RWPE2 (cell line): ENCODE measurements around the gene KAT8.
A peak's percentile ranks its signal among the peaks of the same experiment; 100 is the strongest.
"Not testable (repeated sequence)": the region's sequence is repeated elsewhere in the genome, so short reads cannot be mapped to it uniquely, and the experiment has no call there.

Experiments used
- ATAC-seq: fragments of 200-7000 bp; cut with Tn5 transposase; 3 replicates; pipeline ENCODE4 v1.9.1; 2021; ENCODE audit warnings: low read depth
- DNase-seq: peaks from one replicate; pipeline ENCODE4 v3.0.0-alpha.2; 2020; ENCODE audit warnings: low spot score
- H3K27ac ChIP-seq: fragments of 450-650 bp; 2 replicates; pipeline ENCODE4 v1.5.1; 2017; ENCODE audit warnings: mild to moderate bottlenecking; ENCODE audit not compliant: poor library complexity, severe bottlenecking
- H3K27me3 ChIP-seq: fragments of 250-450 bp; sonication (Bioruptor Pico); 2 replicates; pipeline ENCODE4 v1.5.1; 2021; ENCODE audit warnings: mild to moderate bottlenecking, moderate library complexity; ENCODE audit not compliant: insufficient read depth, poor library complexity, severe bottlenecking
- H3K36me3 ChIP-seq: fragments of 250-450 bp; sonication (Bioruptor Pico); 2 replicates; pipeline ENCODE4 v1.5.1; 2020; ENCODE audit warnings: low read depth, mild to moderate bottlenecking, moderate library complexity
- H3K4me1 ChIP-seq: fragments of 250-450 bp; sonication (Bioruptor Pico); 2 replicates; pipeline ENCODE4 v1.5.1; 2021; ENCODE audit warnings: mild to moderate bottlenecking, moderate library complexity; ENCODE audit not compliant: insufficient read depth, poor library complexity, severe bottlenecking
- H3K4me3 ChIP-seq: fragments of 250-450 bp; sonication (Bioruptor Pico); 2 replicates; pipeline ENCODE4 v1.5.1; 2021; ENCODE audit warnings: mild to moderate bottlenecking, moderate library complexity; ENCODE audit not compliant: severe bottlenecking
- H3K9me3 ChIP-seq: fragments of 250-450 bp; sonication (Bioruptor Pico); 2 replicates; pipeline ENCODE4 v1.5.1; 2021; ENCODE audit warnings: mild to moderate bottlenecking, moderate library complexity; ENCODE audit not compliant: severe bottlenecking
- TF ChIP-seq, protein P1 (sequence below): fragments of 450-650 bp; IDR thresholded peaks from one replicate; pipeline ENCODE4 v1.5.1; 2017; ENCODE audit warnings: mild to moderate bottlenecking, moderate library complexity; ENCODE audit not compliant: poor library complexity, severe bottlenecking

KAT8 gene

DNA sequence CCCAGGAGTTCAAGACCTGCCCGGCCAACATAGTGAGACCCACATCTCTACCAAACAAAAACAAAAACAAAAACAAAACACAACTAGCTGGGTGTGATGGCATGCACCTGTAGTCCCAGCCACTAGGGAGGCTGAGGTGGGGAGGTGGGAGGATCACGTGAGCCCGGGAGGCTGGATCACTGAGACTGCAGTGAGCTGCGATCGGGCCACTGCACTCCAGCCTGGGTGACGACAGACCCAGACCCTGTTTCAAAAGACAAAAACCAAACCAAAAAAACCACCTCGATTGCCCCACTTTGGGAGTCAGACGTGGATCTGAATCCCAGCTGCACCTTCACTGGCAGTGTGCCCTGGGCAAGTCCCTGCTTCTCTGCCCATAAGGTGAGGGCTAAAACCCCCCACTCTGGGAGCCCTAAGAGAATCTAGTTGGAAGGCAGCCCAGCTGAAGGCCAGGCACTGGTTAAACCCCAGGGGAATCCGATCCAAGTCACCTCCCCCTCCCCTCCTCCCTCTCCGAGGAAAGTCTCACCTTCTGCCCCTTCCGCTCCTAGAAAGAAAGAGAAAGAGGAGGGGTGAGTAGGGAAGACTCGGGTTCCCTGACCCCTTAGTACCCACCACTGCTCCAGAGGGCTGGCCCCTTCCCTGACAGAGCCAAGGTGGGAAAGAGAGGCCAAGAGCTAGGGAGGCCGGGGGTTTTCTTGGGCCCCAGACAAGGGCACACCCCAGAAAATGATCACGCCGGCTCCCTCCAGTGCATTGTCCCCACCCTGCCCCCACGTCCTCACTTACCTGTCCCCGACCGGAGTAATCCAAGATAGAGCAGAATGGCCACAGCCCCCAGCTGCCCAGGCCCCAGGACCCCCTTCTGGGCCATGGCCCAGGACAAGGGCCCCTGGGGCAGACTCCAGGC lies 17.4 kb downstream of the KAT8 start:
- no peak for DNase-seq
- TF ChIP-seq, protein P1, sequence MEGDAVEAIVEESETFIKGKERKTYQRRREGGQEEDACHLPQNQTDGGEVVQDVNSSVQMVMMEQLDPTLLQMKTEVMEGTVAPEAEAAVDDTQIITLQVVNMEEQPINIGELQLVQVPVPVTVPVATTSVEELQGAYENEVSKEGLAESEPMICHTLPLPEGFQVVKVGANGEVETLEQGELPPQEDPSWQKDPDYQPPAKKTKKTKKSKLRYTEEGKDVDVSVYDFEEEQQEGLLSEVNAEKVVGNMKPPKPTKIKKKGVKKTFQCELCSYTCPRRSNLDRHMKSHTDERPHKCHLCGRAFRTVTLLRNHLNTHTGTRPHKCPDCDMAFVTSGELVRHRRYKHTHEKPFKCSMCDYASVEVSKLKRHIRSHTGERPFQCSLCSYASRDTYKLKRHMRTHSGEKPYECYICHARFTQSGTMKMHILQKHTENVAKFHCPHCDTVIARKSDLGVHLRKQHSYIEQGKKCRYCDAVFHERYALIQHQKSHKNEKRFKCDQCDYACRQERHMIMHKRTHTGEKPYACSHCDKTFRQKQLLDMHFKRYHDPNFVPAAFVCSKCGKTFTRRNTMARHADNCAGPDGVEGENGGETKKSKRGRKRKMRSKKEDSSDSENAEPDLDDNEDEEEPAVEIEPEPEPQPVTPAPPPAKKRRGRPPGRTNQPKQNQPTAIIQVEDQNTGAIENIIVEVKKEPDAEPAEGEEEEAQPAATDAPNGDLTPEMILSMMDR = no peak
- peak overlapping the region; percentile 91 for H3K27ac ChIP-seq
- ATAC-seq = peak; percentile 20
- H3K9me3 ChIP-seq = no peaks in the 10 kb centered on the region
- no peaks in the 10 kb centered on the region for H3K27me3 ChIP-seq
- peaks cover 52% of the 10 kb centered on the region for H3K4me1 ChIP-seq
- peaks cover 40% of the 10 kb centered on the region for H3K36me3 ChIP-seq
- H3K4me3 ChIP-seq = peak overlapping the region; percentile 53

DNA sequence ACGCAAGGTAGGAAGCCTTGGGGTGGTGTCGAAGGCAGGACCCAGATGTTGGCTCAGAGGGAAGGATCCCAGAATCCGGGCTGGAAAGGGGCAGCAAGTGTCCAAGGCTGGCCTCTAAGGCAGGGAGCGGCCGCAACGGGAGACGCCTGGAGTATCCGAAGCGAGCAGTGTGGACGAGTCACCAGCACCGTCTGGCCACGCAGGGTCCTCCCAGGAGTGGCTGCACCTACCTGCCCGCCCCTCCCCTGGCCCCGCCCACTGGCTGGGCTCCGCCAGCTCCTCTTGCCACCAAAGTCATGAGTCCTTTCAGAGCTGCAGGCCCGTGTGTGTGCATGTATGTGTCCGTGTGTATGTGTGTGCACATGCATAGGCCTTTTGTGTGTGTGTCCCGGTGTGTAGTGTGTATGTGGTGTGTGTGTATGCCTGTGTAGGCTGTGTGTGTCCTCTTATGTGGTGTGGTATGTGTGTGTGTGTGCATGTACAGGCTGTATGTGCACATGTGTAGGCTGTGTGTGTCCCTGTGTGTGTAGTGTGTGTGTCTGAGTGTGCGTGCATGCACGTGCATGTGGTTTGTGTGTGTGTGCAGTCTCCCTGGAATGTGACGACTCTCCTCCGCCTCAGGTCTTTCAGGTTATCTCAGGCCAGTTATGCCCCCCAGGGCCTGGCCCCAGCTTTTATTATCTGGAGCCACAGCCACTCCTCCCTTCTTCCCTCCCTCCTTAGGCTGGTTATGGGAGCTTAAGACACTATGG lies 18.2 kb downstream of the KAT8 start, which contains the start of gene PRSS8:
Gene PRSS8 (minus strand): TSS at position 193 of the 752 bp plus-strand sequence. CDS start 229 bp downstream, outside the sequence.
- Histone ChIP-seq H3K36me3 (peaks cover 35% of the 10 kb centered on the region), H3K9me3 (no peaks in the 10 kb centered on the region), H3K4me3 (peak within 1 kb of the TSS; percentile 53), H3K4me1 (peaks cover 45% of the 10 kb centered on the region), H3K27ac (peak within 1 kb of the TSS; percentile 91), H3K27me3 (no peaks in the 10 kb centered on the region)
- ATAC-seq (peak; percentile 44), DNase-seq (peak; percentile 86)
- TF ChIP-seq, protein P1 = no peak

DNA sequence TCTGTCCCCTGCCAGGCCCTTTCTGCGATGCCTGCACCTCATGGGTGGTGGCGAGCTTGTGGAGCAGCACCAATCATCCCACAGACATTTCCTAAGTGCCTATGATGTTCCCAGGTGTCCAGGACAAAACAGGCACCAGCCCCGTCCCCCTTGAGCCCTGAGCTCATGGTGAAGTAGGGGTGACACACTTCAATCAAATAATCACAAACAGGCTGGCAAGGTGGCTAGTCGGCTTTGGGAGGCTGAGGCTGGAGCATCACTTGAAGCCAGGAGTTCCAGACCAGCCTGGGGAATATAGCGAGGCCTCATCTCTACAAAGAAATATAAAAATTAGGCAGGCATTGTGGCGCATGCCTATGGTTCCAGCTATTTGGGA lies 18.8 kb downstream of the KAT8 start:
- Histone ChIP-seq H3K4me3 (no peak overlapping the region), H3K9me3 (no peaks in the 10 kb centered on the region), H3K4me1 (peaks cover 46% of the 10 kb centered on the region), H3K36me3 (peaks cover 32% of the 10 kb centered on the region), H3K27me3 (no peaks in the 10 kb centered on the region), H3K27ac (peak overlapping the region; percentile 91)
- ATAC-seq = no peak
- TF ChIP-seq, protein P1 = no peak
- no peak for DNase-seq

DNA sequence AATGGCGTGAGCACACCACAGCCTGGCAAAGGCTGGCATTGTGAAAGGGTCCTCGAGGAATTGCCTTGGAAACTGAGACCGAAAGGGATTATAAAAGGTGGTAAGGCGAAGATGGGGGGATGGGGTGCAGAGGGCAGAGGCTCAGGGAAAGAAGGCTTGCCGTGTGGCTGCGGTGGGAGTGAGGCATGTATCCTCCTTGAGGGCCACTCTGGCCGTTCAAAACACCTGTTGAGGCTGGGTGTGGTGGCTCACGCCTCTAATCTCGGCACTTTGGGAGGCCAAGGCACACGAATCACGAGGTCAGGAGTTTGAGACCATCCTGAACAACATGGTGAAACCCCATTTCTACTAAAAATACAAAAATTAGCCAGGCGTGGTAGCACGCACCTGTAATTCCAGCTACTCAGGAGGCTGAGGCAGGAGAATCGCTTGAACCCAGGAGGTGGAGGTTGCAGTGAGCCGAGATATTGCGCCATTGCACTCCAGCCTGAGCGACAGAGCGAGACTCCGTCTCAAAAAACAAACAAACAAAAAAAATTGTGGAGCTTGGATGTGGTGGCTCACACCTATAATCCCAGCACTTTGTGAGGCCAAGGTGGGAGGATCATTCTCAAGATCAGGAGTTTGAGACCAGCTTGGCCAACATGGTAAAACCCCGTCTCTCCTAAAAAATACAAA lies 19.5 kb downstream of the KAT8 start:
- Histone ChIP-seq H3K4me1 (peaks cover 46% of the 10 kb centered on the region), H3K36me3 (peaks cover 25% of the 10 kb centered on the region)
- ATAC-seq, H3K27me3 ChIP-seq, DNase-seq, H3K9me3 ChIP-seq, H3K27ac ChIP-seq, H3K4me3 ChIP-seq: not testable (repeated sequence)
